Retinal pigment epithelial cell (primary cell): ENCODE measurements around the gene RHOF.

Experiments
- DNase-seq: peaks from one replicate; pipeline ENCODE4 v3.0.0-alpha.2; 2010; ENCODE audit warnings: low read depth
- H3K4me3 ChIP-seq: 2 replicates; pipeline ENCODE4 v1.5.1; 2011; ENCODE audit warnings: mild to moderate bottlenecking, low read length, control low read depth, moderate library complexity
- CTCF ChIP-seq: conservative IDR thresholded peaks from 2 replicates; pipeline ENCODE4 v1.5.1; 2011; ENCODE audit warnings: low read depth, low read length, control low read depth, inconsistent platforms

RHOF gene

GRCh38 chr12:121789800-121790728 is 3.4 kb downstream of the RHOF start:
- TF ChIP-seq CTCF, result no peak
- no peak for DNase-seq
- no peak overlapping the region for H3K4me3 ChIP-seq

GRCh38 chr12:121789233-121789781 is 4.2 kb downstream of the RHOF start:
- no peak for TF ChIP-seq CTCF
- no peak overlapping the region for H3K4me3 ChIP-seq
- no peak for DNase-seq

GRCh38 chr12:121788176-121788818 is 5.2 kb downstream of the RHOF start:
- no peak for TF ChIP-seq CTCF
- no peak overlapping the region for H3K4me3 ChIP-seq
- DNase-seq, result no peak

GRCh38 chr12:121787063-121788025 is 6.1 kb downstream of the RHOF start:
- no peak for TF ChIP-seq CTCF
- no peak for DNase-seq

GRCh38 chr12:121786440-121786825 is 7.1 kb downstream of the RHOF start:
- DNase-seq, result no peak
- no peak for TF ChIP-seq CTCF
- H3K4me3 ChIP-seq, result no peak overlapping the region

More at GRCh38 chr12:121787063-121788025, 6.1 kb downstream of the RHOF start:
- H3K4me3 ChIP-seq, result no peak overlapping the region

GRCh38 chr12:121784460-121784859 is 9.0 kb downstream of the RHOF start:
- H3K4me3 ChIP-seq, result no peak overlapping the region
- no peak for TF ChIP-seq CTCF
- no peak for DNase-seq
